Measurements from ENCODE around the gene ARVCF. TPM values are rescaled to one million over a fixed set of nuclear protein-coding genes. Genes with fewer than 3 reads are reported as not detected.

The ARVCF gene
- total and polyA plus RNA-seq, 2 donors (not counting 3 experiments of a cell fraction or from before 2014, with no cell fraction given) = 81.3 to 105 TPM

- no peak overlapping the region for H2AFZ ChIP-seq (ENCODE audit: low read depth, low read length)
- intact Hi-C loops (cut with micrococcal nuclease) = no loop called here
- no peaks in the 10 kb centered on the region for H3K4me1 ChIP-seq (ENCODE audit: control insufficient read depth, extremely low read depth, insufficient read depth, low read length)
- ChIA-PET CTCF (interaction anchor here (1.4 kb wide), 1 partner anchor 12 kb away, joined by 4 read pairs; the partner anchor contains the start of gene TANGO2), POLR2A (no interaction called here)
- no peaks in the 10 kb centered on the region for H3K27me3 ChIP-seq (ENCODE audit: control insufficient read depth in 2 of 2, insufficient read depth in 2 of 2, low read length in 2 of 2)
- no peaks in the 10 kb centered on the region for H3K79me2 ChIP-seq (ENCODE audit: control insufficient read depth, insufficient read depth, low read length)
- no TSS peak for BruUV-seq (replicated peaks)
- no peaks in the 10 kb centered on the region for H3K9me1 ChIP-seq (replicated peaks; ENCODE audit: control insufficient read depth, extremely low read depth, insufficient read depth, low read length)
- no peak for TF ChIP-seq CTCF (IDR thresholded peaks at IDR 0.05; ENCODE audit: extremely low read depth in 1 of 2, insufficient read depth in 1 of 2, low read depth in 1 of 2, low read length in 2 of 2)
- TF ChIP-seq MAX (IDR thresholded peaks at IDR 0.05; ENCODE audit: insufficient read depth, insufficient read length) = no peak
- no peak for TF ChIP-seq JUN (IDR thresholded peaks at IDR 0.05; ENCODE audit: borderline replicate concordance, insufficient read depth, insufficient read length, low read depth)
- TF ChIP-seq MYC (IDR thresholded peaks at IDR 0.05; ENCODE audit: low read depth, low read length) = no peak
- TF ChIP-seq GATA2 (IDR thresholded peaks at IDR 0.05; ENCODE audit: insufficient read depth, insufficient read length, low read depth, low read length) = no peak
- no peak for TF ChIP-seq POLR2AphosphoS5 (IDR thresholded peaks at IDR 0.05; ENCODE audit: insufficient read depth, low read depth, low read length)
- no peak for TF ChIP-seq FOS (IDR thresholded peaks at IDR 0.05; ENCODE audit: borderline replicate concordance, insufficient read depth, low read length)
- no peak for TF ChIP-seq POLR2A (IDR thresholded peaks at IDR 0.05; ENCODE audit: low read depth, low read length)
- TF ChIP-seq EZH2 (IDR thresholded peaks at IDR 0.05; ENCODE audit: borderline replicate concordance, low read depth, low read length, severe bottlenecking) = no peak
- H3K27ac ChIP-seq (ENCODE audit: insufficient read depth, low read depth, low read length) = no peak overlapping the region
- H3K4me3 ChIP-seq (replicated peaks in 1 of 3; ENCODE audit: insufficient read depth in 1 of 3, low read depth in 1 of 3, low read length in 3 of 3) = no peak overlapping the region
- FAIRE-seq = no peak
- peaks cover 0 to 10% of the 10 kb centered on the region in 2 experiments for H3K36me3 ChIP-seq (ENCODE audit: control insufficient read depth in 2 of 2, extremely low read depth in 1 of 2, insufficient read depth in 2 of 2, low read length in 2 of 2)
- dilution Hi-C loops (cut with MboI; ENCODE audit: extremely low pct_ligation_motif_present, low sequenced_read_pairs) = no loop called here
- no peaks in the 10 kb centered on the region for H4K20me1 ChIP-seq (replicated peaks; ENCODE audit: control insufficient read depth, extremely low read depth, insufficient read depth, low read length)
- H3K9me3 ChIP-seq (replicated peaks; ENCODE audit: control insufficient read depth, insufficient read depth, low read length) = no peaks in the 10 kb centered on the region
- DNase-seq (ENCODE audit: low read depth, low spot score) = no peak
- H3K4me2 ChIP-seq (ENCODE audit: insufficient read depth, low read length) = no peak overlapping the region
- no peak overlapping the region for H3K9ac ChIP-seq (replicated peaks; ENCODE audit: extremely low read depth, insufficient read depth, low read length)
These were observed 16.6 kb upstream of the ARVCF start for GRCh38 chr22:20033045-20033706.

Measured in endothelial cell of umbilical vein (primary cell).